ENCODE measurements around the gene ABCF1. TPM values are rescaled to one million over a fixed set of nuclear protein-coding genes. Genes with fewer than 3 reads are reported as not detected.
A peak's percentile ranks its signal among the peaks of the same experiment; 100 is the strongest.

The ABCF1 gene
- total RNA-seq, 4 donors from 2014 or later: 17.4 to 48.6 (median 28.9) TPM

GRCh38 chr6:30601436-30601814, 30.2 kb downstream of the ABCF1 start:
- intact Hi-C loops (cut with DNase I; ENCODE audit: low total_unique reads): no loop called here
- H3K36me3 ChIP-seq: no peaks in the 10 kb centered on the region

GRCh38 chr6:30601815-30602641, 30.8 kb downstream of the ABCF1 start:
- H3K4me1 ChIP-seq: no peaks in the 10 kb centered on the region
- DNase-seq: no peak
- no peak for TF ChIP-seq POLR2A (IDR thresholded peaks at IDR 0.05)
- no peak for TF ChIP-seq CTCF (IDR thresholded peaks at IDR 0.05)
- no peak overlapping the region for H3K27ac ChIP-seq
- H3K9me3 ChIP-seq: no peaks in the 10 kb centered on the region
- intact Hi-C loops (cut with DNase I; ENCODE audit: low total_unique reads): no loop called here
- no peaks in the 10 kb centered on the region for H3K36me3 ChIP-seq
- no peaks in the 10 kb centered on the region for H3K27me3 ChIP-seq
- H3K4me3 ChIP-seq: no peak overlapping the region

More at GRCh38 chr6:30601436-30601814, 30.2 kb downstream of the ABCF1 start:
- H3K9me3 ChIP-seq: no peaks in the 10 kb centered on the region
- no peaks in the 10 kb centered on the region for H3K4me1 ChIP-seq
- no peak for DNase-seq
- TF ChIP-seq CTCF (IDR thresholded peaks at IDR 0.05): no peak
- no peak for TF ChIP-seq POLR2A (IDR thresholded peaks at IDR 0.05)
- no peak overlapping the region for H3K27ac ChIP-seq
- H3K27me3 ChIP-seq: no peaks in the 10 kb centered on the region
- no peak overlapping the region for H3K4me3 ChIP-seq

- H3K27ac ChIP-seq: no peak overlapping the region
- no peak overlapping the region for H3K4me3 ChIP-seq
- no peaks in the 10 kb centered on the region for H3K36me3 ChIP-seq
- no peak for TF ChIP-seq POLR2A (IDR thresholded peaks at IDR 0.05)
- TF ChIP-seq CTCF (IDR thresholded peaks at IDR 0.05): no peak
- intact Hi-C loops (cut with DNase I; ENCODE audit: low total_unique reads): no loop called here
- no peaks in the 10 kb centered on the region for H3K9me3 ChIP-seq
- no peaks in the 10 kb centered on the region for H3K4me1 ChIP-seq
- no peak for DNase-seq
- H3K27me3 ChIP-seq: no peaks in the 10 kb centered on the region
Observed at GRCh38 chr6:30603961-30604360, 32.7 kb downstream of the ABCF1 start.

- Histone ChIP-seq H3K36me3 (no peaks in the 10 kb centered on the region), H3K27me3 (no peaks in the 10 kb centered on the region), H3K9me3 (no peaks in the 10 kb centered on the region), H3K4me1 (peaks cover 0 to 21% of the 10 kb centered on the region in 2 donors), H3K27ac (peak overlapping the region; percentile 26 to 98), H3K4me3 (no peak overlapping the region)
- intact Hi-C loops (cut with DNase I; ENCODE audit: low total_unique reads): no loop called here
- DNase-seq: no peak
- TF ChIP-seq POLR2A (IDR thresholded peaks at IDR 0.05): no peak
Observed at GRCh38 chr6:30610065-30610464, 38.8 kb downstream of the ABCF1 start.

GRCh38 chr6:30611150-30611855, 40.1 kb downstream of the ABCF1 start:
- peak overlapping the region; percentile 36 to 98 for H3K27ac ChIP-seq
- peaks cover 0 to 21% of the 10 kb centered on the region in 2 donors for H3K4me1 ChIP-seq
- H3K27me3 ChIP-seq: no peaks in the 10 kb centered on the region
- H3K36me3 ChIP-seq: no peaks in the 10 kb centered on the region
- intact Hi-C loops (cut with DNase I; ENCODE audit: low total_unique reads): no loop called here
- TF ChIP-seq POLR2A (IDR thresholded peaks at IDR 0.05) (no peak), CTCF (IDR thresholded peaks at IDR 0.05) (no peak)
- H3K9me3 ChIP-seq: no peaks in the 10 kb centered on the region
- no peak for DNase-seq
- H3K4me3 ChIP-seq: no peak overlapping the region

All from uterus (tissue), 4 donors.